Gastroesophageal sphincter (tissue), 3 donors: ENCODE data around the gene TMEM43.

Experiments used
- CTCF ChIP-seq, 4 experiments: fragments of 200-600 bp in 2 of 4; fragments of 450-650 bp in 2 of 4; sonication (generic) in 1 of 4; IDR thresholded peaks; one replicate each; pipeline ENCODE4 v1.5.1; 2017 to 2019; ENCODE audit warnings: antibody characterized with exemption in 4 of 4, mild to moderate bottlenecking in 2 of 4, moderate library complexity in 2 of 4
- EP300 ChIP-seq: sonication (generic); formaldehyde crosslinking; IDR thresholded peaks from one replicate; pipeline ENCODE4 v1.6.1; 2017; ENCODE audit warnings: antibody characterized with exemption, mild to moderate bottlenecking
- POLR2AphosphoS5 ChIP-seq: sonication (generic); formaldehyde crosslinking; IDR thresholded peaks from one replicate; pipeline ENCODE4 v1.6.1; 2017; ENCODE audit warnings: antibody characterized with exemption

GRCh38 chr3:14152233-14152962, 27.5 kb downstream of the TMEM43 start:
- TF ChIP-seq CTCF (IDR thresholded peaks at IDR 0.05): peak in 1 of 4 experiments; percentile 8
- no peak for TF ChIP-seq EP300
- no peak for TF ChIP-seq POLR2AphosphoS5
